H1 (cell line): ENCODE results near the gene RCC1. TPM values are rescaled to one million over a fixed set of nuclear protein-coding genes. Genes with fewer than 3 reads are reported as not detected.

Experiments
- ASH2L ChIP-seq: fragments of 200-600, 300-600 bp; sonication (generic); IDR thresholded peaks from one replicate; pipeline ENCODE4 v1.7.1; 2017; ENCODE audit warnings: low read length
- MAFK ChIP-seq: IDR thresholded peaks from 2 replicates; pipeline ENCODE4 v1.6.1; 2012; ENCODE audit warnings: low read depth, mild to moderate bottlenecking, improper control_type of control experiment, low read length
- POLR2A ChIP-seq, 2 experiments: IDR thresholded peaks; 1 replicate in 1 of 2; 2 replicates in 1 of 2; pipeline ENCODE4 v1.6.1; 2011; ENCODE audit warnings: low read depth in 2 of 2, low read length in 2 of 2, mild to moderate bottlenecking in 2 of 2; ENCODE audit errors: control extremely low read depth in 1 of 2
- TCF12 ChIP-seq: IDR thresholded peaks from 2 replicates; pipeline ENCODE4 v1.6.1; 2011; ENCODE audit warnings: low read depth, mild to moderate bottlenecking, low read length
- polyA plus RNA-seq, 7 experiments: library from polyadenylated mRNA; depleted of rRNA in 3 of 7; stranded (reverse) in 5 of 7; unstranded in 2 of 7; fragments of >200 nt in 5 of 7; fragments of 200-250 nt in 2 of 7; gene quantifications; 1 replicate in 5 of 7; 2 replicates in 1 of 7; 4 replicates in 1 of 7; pipeline versions ENCODE4 v1.2.1 to v1.2.3, GENCODE V29; 2011 to 2013; ENCODE audit warnings: missing spikeins in 2 of 7, mixed read lengths in 2 of 7
- total RNA-seq: library from RNA; stranded (reverse); fragmentation: NEBNext Ultra II Directional; extraction: Animal tissue kit (Norgen Biotek cat#: 25700); gene quantifications from 2 replicates; pipeline ENCODE4 v1.2.1, GENCODE V29; 2021
- TF ChIP-seq, protein P1 (sequence below): IDR thresholded peaks from 2 replicates; pipeline ENCODE4 v1.6.1; 2012; ENCODE audit warnings: inconsistent platforms

The RCC1 gene
- total and polyA plus RNA-seq, 2 of the 8 experiments (the other 6 are each of a cell fraction or from before 2014, with no cell fraction given): 48.5 to 98.4 TPM

DNA sequence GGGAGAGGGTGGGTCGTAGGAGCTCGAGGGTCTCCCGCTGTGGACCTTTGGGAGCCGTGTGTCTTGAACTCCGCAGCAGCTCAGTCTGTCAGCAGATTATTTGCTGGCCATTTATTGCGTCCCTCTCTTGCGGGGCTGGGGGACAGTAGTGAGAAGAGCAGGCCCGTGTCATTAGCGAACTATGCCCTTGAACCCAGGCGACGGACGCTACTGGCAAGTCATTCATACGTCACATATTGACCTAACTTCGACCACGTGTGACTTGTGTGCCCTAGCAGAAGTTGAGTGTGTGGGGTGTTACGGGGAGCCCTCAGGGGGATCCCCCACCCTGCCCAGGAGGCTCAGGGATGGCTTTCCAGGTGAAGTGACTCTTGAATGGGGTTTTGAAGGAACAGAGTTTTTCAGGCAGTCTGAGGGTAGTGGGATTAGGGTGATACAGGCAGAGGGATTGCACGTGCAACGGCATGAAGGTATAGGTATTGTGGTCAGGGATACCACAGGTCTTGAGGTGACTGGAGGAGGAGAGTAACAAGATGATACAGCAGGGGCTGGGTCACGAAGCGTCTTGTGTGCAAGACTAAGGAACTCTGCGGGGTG is 13.0 kb downstream of the RCC1 start (continued):
- TF ChIP-seq MAFK: no peak
- TF ChIP-seq, protein P1, sequence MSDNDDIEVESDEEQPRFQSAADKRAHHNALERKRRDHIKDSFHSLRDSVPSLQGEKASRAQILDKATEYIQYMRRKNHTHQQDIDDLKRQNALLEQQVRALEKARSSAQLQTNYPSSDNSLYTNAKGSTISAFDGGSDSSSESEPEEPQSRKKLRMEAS: peak; percentile 69
- no peak for TF ChIP-seq TCF12
- peak; percentile 81 for TF ChIP-seq ASH2L
- TF ChIP-seq POLR2A (IDR thresholded peaks at IDR 0.05; ENCODE audit: control extremely low read depth in 1 of 2, low read depth in 2 of 2, low read length in 2 of 2): no peak
